Prostate gland (tissue), 2 donors: Measurements from ENCODE around the gene PMS1.

Experiments used
- CTCF ChIP-seq, 4 experiments: fragments of 200-600 bp in 2 of 4; fragments of 450-650 bp in 2 of 4; sonication (generic) in 2 of 4; IDR thresholded peaks; 1 replicate in 3 of 4; 2 replicates in 1 of 4; pipeline ENCODE4 v1.5.1; 2016 to 2019; ENCODE audit warnings: antibody characterized with exemption in 4 of 4, mild to moderate bottlenecking in 2 of 4, moderate library complexity in 2 of 4
- POLR2A ChIP-seq: fragments of 450-650 bp; IDR thresholded peaks from one replicate; pipeline ENCODE4 v1.6.1; 2016; ENCODE audit warnings: antibody characterized with exemption, mild to moderate bottlenecking

DNA sequence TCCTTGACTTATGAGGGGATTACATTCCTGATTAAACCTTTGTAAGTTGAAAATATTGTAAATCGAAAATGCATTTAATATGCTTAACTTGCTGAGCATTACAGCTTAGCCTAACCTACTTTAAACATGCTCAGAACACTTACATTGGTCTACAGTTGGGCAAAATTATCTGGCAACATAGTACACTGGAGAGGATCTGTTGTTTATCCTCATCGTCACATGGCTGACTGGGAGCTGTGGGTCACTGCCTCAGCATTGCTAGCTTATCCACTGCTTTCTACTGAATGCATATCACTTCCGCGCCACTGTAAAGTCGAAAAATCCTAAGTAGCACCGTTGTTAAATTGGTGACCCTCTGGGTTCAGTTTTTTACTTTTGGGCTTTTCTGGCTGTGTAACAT lies 13.7 kb downstream of the PMS1 start:
- TF ChIP-seq POLR2A, result no peak
- TF ChIP-seq CTCF (IDR thresholded peaks at IDR 0.05), result no peak
